ENCODE measurements around the gene RNASE11. TPM values are rescaled to one million over a fixed set of nuclear protein-coding genes. Genes with fewer than 3 reads are reported as not detected.

RNASE11 gene
- total RNA-seq, 6 experiments from 2014 or later: not detected

- ATAC-seq: no peak
- intact Hi-C loops (cut with DNase I): loop anchor here in 1 of 2 donors (10.0 kb wide), 1 partner anchor 65 kb away; no protein-coding TSS in a partner anchor
Measured at GRCh38 chr14:20539906-20540305, 47.9 kb downstream of the RNASE11 start.

More at GRCh38 chr14:20539906-20540305, 47.9 kb downstream of the RNASE11 start:
- Histone ChIP-seq H3K9me3 (no peaks in the 10 kb centered on the region), H3K27ac (no peak overlapping the region), H3K27me3 (no peaks in the 10 kb centered on the region), H3K4me3 (no peak overlapping the region), H3K4me1 (no peaks in the 10 kb centered on the region), H3K36me3 (no peaks in the 10 kb centered on the region)
- 40% methylated on average over 4 of the region's 4 CpGs for WGBS (ENCODE audit: insufficient coverage, low coverage, low lambda C conversion rate, missing lambda C conversion rate)
- TF ChIP-seq CTCF (IDR thresholded peaks at IDR 0.05) (no peak), POLR2A (IDR thresholded peaks at IDR 0.05) (no peak)
- no peak for DNase-seq

Other genes starting within 250 kb of the RNASE11 start
- 10 to 100 TPM in 2 of 6 experiments, 1 to 10 TPM in 4; 5.5 to 10.4 (median 9.1) TPM for gene PARP2, start 244.4 kb downstream of the RNASE11 start, total RNA-seq
- 10 to 100 TPM; 10.8 to 17.6 (median 14.0) TPM for gene TEP1, start 174.5 kb downstream of the RNASE11 start, total RNA-seq
- gene KLHL33, start 151.8 kb downstream of the RNASE11 start, total RNA-seq: under 1 TPM in 5 of 6 experiments, not detected in 1; 0.06 to 0.19 (median 0.11) TPM
- gene OSGEP, start 133.2 kb downstream of the RNASE11 start, total RNA-seq: 10 to 100 TPM; 11.2 to 43.8 (median 14.4) TPM
- gene APEX1, start 132.8 kb downstream of the RNASE11 start, total RNA-seq: 10 to 100 TPM; 50.2 to 87.0 (median 59.8) TPM
- 10 to 100 TPM in 4 of 6 experiments, 1 to 10 TPM in 2; 7.0 to 13.8 (median 11.4) TPM for gene PIP4P1, start 126.6 kb downstream of the RNASE11 start, total RNA-seq
- gene PNP, start 118.6 kb downstream of the RNASE11 start, total RNA-seq: 10 to 100 TPM; 22.1 to 48.9 (median 30.9) TPM
- under 1 TPM in 2 of 6 experiments, not detected in 4; 0.29 to 0.40 TPM for gene RNASE10, start 82.5 kb downstream of the RNASE11 start, total RNA-seq
- gene RNASE9, start 27.0 kb downstream of the RNASE11 start, total RNA-seq: not detected
- not detected for gene RNASE12, start 3.4 kb upstream of the RNASE11 start, total RNA-seq
- gene OR6S1, start 53.7 kb upstream of the RNASE11 start, total RNA-seq: not detected
- gene RNASE4, start 96.6 kb upstream of the RNASE11 start, total RNA-seq: 100 to 1,000 TPM; 129 to 175 (median 151) TPM
- 1,000 to 10,000 TPM in 1 of 6 experiments, 100 to 1,000 TPM in 5; 361 to 1,830 (median 780) TPM for gene ANG, start 100.8 kb upstream of the RNASE11 start, total RNA-seq
- gene EDDM3A, start 157.9 kb upstream of the RNASE11 start, total RNA-seq: not detected
- gene EDDM3B, start 180.4 kb upstream of the RNASE11 start, total RNA-seq: not detected
- 1 to 10 TPM; 2.3 to 7.9 (median 4.0) TPM for gene RNASE6, start 193.3 kb upstream of the RNASE11 start, total RNA-seq
- 100 to 1,000 TPM in 1 of 6 experiments, 10 to 100 TPM in 5; 20.1 to 106 (median 34.1) TPM for gene RNASE1, start 214.8 kb upstream of the RNASE11 start, total RNA-seq